GM18858 (cell line): ENCODE data around the gene PLAAT4.

ENCODE experiments used
- ATAC-seq: cut with Tn5 transposase; IDR thresholded peaks from one replicate; pipeline ENCODE4 v1.9.1; 2021; ENCODE audit not compliant: unreplicated experiment

The PLAAT4 gene, protein sequence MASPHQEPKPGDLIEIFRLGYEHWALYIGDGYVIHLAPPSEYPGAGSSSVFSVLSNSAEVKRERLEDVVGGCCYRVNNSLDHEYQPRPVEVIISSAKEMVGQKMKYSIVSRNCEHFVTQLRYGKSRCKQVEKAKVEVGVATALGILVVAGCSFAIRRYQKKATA

DNA sequence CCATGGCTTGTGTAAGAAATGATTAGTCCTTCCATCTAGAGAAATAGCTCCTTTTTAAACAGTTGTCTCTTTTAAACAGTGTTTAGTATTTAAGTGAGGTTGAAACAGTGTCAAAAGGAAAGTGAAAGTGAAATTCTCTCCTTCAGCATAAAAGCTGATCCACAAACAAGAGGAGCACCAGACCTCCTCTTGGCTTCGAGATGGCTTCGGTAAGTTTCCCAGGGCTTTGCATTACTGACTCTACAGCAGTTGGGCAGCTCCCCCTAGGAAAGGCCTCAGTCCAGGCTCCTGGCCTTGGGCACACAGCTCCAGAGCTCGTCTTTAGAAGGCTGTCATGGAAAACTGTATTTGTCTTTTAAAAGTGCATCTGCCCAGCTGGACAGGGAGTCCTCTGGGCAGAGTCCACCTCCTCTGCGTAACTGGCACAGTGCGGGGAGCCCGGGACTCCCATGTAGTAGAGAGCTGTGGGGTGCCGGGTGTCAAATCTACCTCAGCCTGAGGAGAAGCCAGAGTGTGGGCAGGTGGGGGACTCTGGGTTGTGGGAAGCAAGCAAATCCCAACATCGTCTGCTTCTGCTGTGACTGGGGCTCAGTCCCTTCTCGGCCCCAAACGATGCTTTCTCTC lies at the start of gene PLAAT4:
PLAAT4 (plus strand) TSS at position 140 of the 624 bp plus-strand sequence; CDS start at position 201, 61 bp downstream.
- no peak for ATAC-seq

DNA sequence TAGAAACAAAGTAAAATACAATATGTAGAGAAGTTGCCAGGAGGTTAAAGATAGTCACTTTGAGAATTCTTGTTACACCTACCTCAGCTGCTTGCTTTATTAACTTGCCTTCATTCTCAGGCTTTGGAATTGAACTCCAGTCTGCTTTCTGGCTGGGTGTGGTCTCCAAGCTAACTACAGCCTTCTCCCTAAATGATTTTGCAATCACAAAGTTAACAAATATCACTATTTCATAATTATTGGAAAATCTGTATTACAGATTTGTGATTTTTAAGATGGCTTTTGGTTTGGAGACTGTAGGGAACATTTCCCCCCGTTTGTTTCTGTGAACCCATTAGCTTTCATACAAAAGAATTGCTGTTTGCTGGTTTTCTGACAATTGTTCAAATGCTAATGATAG lies 47.8 kb upstream of the PLAAT4 start:
- ATAC-seq, result no peak

DNA sequence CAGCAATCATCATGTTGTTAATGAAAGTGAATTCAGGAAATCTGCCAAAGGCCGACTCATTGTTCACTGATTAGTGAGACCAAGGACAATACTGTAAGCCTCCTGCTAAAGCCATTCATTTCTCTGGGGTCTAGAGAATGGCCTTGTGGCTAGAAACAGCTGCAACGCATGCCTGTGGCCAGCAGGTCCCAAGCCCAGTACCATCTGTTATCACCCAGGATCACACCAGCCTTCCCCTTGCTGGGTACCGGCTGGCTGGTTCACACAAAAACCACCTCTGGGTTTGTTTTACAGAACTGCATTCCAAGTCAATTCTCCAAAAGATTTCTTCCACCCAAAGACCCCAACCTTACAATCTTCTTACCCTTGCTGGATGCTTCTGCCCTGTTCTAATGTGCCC lies 46.7 kb upstream of the PLAAT4 start:
- no peak for ATAC-seq

DNA sequence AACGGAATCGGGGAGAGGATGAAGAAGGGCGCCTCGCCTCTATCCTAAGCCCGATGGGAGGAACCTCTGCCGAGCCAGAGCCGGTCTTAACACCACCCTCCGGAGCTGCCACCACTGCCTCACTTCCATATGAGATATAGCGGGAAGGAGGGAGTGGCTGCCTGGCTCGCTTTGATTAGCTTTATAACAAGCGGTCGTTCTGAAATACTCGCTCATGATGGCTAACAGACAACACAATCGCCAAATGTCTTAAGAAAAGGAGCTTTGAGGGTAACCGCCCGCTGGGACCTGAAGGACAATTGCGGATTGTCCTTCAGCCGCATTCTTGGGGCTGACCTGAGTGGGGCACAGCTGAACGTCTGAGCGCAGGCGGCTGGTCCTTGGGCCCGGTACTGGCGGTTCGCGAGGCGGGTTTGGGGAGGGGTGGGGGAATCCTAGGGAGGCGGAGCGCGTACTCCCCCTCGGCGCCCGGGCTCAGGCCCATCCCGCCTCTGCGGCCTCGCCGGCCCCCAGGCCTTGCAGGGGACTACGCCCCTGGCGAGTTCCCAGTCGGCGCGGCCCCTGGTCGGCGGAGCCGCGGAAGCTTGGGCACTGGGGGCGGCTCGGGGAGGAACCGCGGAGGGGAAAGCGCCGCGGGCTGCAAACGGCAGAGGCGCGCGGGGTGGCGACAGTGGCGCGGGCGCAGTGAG lies 45.9 kb upstream of the PLAAT4 start, which contains the start of gene PLAAT5:
PLAAT5 (minus strand) TSS at position 617 of the 689 bp plus-strand sequence; CDS start at position 484, 133 bp downstream.
- ATAC-seq, result no peak

DNA sequence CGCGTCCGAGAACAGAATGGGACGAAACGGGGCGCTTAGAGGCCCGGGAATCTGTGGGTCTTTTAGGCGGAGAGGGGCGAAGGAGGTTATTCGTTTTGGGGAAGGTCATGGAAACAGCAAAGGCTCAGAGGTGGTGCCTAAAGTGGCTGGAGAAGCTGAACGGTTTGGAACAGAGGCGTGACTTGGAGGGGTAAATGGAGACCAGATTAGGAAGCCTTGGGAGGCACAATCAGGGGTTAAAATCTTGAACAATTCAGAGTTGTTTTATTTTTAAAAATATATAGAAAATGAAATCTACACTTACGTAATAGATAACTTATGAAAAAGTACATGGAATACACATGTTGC lies 45.4 kb upstream of the PLAAT4 start:
- no peak for ATAC-seq

DNA sequence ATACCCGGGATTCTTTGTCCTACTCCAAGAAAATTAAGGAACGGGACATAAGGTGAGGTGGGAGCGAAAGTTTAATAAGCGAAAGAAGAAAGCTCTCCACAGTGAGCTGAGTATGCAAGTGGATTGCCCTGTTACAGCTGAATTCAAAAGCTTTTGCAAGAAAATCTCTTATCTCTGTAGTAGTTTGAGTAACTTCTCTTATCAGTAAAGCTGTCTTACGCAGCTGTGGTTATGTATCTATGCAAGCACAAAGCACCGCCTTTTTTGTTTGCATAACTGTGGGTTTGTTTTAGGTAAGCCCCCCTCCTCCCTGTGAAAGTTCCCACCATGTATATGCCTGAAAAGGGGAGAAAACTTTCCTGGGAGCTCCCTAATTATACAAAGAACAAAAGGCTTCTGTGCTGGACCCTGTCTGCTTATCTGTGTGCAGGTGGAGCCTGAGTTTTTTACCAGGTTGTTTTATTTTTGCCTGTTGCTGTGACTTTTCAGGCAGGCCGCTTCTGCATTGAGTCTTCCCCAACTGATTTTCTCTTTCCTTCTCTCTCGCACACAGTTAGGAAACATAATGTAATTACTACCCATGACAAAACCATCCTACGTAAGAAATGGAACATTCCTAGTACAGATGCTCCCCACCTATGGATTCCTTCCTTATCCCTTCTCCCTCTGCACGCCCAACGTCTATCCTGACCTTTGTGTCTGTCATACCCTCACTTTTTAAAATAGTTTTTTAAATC lies 44.8 kb upstream of the PLAAT4 start:
- ATAC-seq, result no peak

DNA sequence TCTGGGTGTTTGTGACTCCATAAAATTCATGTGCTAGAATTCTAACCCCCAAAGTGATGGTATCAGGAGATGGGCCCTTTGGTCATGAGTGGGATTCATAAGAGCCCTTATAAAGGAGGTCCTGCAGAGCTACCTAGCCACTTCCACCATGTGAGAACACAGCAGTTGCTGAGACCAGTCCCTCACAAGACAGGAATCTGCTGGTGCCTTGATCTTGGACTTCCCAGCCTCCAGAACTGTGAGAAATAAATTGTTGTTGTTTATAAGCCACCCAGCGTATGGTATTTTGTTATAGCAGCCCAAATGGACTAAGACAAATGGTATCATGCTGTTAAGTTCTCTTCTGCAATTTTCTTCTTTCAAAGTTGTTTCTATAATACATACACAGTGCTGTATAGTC lies 44.2 kb upstream of the PLAAT4 start:
- no peak for ATAC-seq

DNA sequence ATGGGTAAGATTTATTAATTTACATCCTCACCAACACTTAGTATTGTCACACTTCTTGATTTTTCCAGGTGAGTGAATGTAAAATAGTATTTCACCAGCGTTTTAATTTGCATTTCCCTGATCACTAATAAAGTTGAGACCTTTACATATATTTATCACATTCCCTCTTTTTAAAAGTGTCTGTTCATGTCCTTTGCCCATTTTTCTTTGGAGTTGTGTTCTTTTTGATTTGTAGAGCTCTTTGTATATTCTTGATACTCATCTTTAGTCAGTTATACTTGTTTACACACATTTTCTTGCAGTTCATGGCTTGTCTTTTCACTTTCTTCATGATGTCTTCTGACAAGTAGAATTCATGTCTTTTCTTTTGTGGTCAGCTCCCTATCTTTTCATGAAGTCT lies 43.5 kb upstream of the PLAAT4 start:
- ATAC-seq, result no peak

DNA sequence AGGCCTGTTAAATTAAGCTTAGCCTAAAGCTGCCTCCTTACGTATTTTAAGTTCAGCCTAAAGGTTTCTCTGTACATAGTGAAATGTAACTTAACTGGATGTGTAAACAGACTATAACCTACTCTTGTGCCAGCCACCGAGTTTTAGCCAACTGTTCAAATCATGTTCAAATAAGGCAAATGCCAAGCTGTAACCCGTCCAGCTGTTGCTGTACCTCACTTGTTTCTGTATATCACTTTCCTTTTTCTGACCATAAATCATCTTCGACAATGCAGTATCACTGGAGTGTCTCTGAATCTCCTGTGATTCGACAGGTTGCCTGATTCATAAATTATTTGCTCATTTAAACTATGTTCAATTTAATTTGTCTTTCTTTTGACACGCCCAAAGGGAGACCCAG lies 41.6 kb upstream of the PLAAT4 start:
- ATAC-seq, result no peak

DNA sequence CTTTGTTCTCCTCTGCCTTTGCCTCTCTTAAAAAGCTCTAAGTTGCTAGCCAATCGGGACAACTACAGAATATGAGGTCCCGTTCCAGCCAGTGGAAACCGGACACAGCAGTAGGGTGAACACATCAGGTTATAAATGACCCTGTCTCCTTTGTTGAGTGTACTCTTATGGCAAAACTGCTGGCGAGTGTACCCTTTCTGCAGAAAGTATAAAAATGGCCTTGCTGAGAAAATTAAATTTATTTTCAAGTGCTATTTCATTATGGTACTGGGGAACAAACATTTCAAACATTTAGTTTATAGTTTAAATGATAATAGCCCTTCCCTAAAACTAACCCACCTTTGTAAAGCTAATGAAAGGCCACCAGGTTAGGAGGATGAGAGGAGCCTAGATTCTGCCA lies 36.7 kb upstream of the PLAAT4 start:
- ATAC-seq, result no peak

DNA sequence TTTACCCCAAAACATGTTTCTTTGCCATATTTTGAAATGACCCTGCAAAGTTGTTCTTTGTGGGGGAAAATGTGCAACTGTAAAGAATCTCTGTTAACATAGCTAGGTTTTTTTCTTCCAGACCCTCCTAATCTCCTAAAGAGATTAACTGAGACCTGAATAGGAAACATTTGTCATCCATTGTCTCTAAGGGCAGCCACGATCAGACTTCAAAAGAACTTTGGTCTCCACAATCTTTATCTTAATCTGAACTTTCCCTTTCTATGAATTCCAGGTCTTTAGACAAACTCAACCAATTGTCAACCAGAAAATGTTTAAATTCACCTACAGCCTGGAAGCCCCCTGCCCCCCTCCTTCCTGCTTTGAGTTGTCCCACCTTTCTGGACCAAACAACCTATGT lies 35.4 kb upstream of the PLAAT4 start:
- ATAC-seq, result no peak

DNA sequence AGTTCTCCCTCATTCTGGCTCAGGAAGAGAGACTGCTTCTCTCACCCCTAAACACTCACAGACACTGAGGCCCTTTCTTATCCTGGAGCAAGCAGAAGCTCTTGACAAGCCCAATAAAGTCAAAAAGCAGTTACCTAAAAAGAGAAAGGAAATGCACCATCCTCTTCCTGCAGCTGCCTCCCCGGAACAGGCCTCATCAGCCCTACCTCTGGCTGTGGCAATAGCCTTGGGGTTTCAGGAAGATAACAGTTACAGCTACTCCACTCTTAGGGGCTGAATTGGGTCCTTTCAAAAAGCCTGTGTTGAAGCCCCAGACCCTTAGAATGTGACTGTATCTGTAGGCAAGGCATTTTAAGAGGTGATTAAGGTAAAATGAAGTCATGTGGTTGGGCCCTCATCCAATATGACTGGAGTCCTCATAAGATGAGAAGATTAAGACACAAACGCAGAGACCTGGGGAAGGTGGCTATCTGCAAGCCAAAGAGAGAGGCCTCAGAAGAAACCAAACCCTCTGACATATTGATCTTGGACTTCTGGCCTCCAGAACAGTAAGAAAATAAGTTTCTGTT lies 34.3 kb upstream of the PLAAT4 start:
- ATAC-seq, result no peak

DNA sequence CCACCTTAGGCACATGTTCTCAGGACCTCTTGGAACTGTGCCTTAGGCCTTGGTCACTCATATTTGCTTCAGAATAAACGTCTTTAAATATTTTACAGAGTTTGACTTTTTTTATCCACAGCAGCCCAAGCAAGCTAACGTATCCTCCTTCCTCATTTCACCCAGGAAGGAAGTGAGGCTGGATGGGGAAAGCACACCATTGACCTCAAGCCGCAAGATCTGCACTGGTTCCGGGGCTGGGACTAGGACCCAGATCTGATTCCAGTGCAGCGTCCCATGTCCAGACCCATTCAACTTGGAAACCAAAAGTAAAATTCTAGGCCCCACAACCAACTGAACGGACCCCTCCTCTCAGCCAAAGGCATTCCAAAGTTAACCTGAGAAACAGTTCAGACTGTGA lies 33.1 kb upstream of the PLAAT4 start:
- no peak for ATAC-seq

DNA sequence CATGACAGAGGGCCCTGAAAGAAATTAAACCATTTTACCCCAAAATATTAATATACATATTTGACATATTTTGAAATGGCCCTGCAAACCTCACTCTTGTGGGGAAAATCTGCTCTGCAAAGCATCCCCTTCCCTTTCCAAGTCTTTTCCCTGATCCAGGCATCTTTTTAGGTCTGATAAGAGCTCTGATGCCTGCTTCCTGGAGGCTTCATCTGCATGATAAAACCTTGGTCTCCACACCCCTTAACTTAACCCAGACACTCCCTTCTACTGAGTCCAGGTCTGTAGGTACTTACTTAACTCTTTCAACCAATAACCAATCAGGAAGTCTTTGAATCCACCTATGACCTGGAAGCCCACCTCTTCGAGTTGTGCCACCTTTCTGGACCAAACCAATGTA lies 32.6 kb upstream of the PLAAT4 start:
- no peak for ATAC-seq

DNA sequence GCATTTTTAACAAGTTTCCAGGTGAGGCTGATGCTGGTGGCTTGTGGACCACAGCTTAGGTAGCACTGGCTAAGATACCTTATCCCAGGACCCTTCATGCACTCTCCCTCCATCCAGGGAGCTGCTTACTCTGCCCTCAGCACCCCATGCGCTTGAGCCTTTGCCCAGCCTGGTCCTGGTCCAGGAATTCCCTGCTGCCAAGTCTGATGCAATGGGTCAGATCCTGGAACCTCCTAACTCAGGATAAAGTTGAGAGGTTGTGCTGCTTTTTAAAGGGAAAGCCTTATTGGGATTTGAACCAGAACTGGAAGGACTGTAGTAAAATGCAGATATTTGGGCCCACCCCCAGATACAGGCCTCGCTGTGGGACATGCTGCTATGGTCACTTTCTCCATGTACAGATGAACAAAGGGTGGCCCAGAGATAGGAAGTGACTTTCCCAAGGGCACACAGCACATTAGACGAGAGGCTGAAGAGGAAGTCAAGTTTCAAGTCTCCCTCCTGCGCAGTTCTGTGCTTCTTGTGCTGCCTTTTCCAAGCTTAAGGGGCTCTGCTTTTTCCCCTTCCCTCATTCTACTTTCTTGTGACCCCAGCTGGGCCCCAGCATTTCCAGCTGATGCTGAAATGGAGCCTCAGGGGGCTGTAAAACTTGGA lies 31.5 kb upstream of the PLAAT4 start:
- ATAC-seq, result no peak

DNA sequence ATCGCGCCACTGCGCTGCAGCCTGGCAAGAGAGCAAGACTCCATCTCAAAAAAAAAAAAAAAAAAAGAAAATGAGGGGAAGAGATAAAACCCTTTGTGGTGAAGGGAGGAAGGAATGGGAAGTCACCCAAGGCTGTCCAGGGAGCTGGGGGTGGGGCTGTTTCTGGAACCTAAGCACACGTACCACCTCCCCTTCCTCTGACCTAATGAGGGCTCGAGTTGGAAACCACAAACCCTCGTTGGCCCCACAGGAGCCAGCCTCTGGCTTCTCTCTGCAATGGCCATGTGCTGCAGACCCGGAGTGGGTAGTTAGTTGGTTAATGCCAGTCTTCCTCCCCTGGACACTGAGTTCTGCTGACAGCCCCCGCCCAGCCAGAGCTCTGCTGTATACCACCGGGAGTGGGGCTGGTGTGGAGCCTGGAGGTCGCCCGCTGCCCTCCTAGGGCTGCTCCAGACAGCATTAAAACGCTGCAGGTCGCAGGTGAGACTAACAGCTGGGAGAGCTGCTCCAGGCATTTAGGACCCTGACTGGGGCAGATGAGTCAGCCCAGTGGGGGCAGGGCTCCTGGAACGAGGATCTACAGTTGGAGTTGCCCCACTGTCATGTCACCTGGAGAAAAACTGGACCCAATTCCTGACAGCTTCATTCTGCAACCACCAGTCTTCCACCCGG lies 30.6 kb upstream of the PLAAT4 start, which contains the start of gene LGALS12:
LGALS12 (plus strand) TSS at position 228 of the 672 bp plus-strand sequence; CDS start at position 603, 375 bp downstream.
- ATAC-seq, result no peak

DNA sequence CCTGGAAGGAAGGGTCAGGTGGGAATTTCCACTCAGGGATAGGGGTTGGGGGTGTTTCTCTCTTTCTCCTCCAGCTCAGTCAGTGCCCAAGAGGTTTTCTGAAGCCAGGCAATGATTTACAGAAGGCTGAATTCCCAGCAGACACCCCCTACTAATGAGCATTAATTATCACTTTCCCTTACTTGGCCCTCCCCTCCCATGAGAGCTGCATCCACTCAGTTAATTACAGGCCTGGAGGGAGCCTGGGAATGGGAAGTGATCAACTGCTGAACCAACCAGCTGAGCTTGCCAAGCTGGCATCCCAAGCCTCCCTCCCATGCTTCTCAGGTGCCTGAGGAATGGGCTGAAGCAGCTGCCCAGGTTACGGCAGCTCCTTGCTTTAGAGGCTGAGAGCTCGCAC lies 29.7 kb upstream of the PLAAT4 start:
- ATAC-seq, result no peak

DNA sequence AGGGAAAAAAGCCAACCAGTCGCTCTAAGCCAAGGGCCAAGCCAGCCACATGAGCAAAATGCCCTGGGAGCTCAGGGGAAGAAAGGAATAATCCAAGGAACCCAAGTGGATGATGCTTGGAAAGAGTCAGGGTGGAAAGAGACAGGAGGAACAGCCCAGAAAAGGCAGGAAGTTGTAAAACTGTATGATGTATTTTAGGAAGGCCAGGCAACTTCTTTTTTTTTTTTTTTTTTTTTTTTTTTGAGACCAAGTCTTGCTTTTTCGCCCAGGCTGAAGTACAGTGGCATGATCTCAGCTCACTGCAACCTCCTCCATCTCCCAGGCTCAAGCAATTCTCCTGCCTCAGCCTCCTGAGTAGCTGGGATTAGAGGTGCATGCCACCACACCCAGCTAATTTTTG lies 29.1 kb upstream of the PLAAT4 start:
- no peak for ATAC-seq

DNA sequence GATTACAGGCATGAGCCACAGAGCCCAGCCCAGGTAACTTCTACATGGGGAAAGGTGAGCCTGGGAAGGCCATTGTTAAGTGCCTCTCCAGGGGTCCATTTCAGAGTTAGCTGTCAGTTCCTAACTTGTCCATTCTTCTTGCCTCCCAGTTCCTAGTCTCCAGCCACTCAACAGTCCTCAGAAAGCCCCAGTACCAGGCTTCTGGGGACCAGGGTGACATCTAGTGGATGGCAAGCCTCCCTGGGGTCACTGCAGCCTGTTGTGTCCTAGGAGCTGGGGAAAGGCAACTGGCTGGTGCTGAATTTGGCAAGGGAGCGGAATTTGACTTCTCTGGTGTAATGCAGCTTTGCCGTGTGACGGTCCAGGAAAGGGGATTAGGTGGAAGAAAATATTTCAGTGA lies 28.6 kb upstream of the PLAAT4 start:
- no peak for ATAC-seq

DNA sequence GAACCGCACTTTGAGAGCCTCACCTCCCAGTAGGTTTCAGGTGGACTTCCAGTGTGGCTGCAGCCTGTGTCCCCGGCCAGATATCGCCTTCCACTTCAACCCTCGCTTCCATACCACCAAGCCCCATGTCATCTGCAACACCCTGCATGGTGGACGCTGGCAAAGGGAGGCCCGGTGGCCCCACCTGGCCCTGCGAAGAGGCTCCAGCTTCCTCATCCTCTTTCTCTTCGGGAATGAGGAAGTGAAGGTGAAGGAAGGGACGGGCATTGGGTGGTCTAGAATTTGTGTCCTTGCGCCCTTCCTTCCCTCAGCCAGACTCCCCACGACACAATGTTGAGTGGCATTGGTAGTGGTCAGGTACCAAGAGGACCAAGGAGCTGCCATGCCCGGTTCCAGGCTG lies 27.9 kb upstream of the PLAAT4 start:
- no peak for ATAC-seq
